Uterus (tissue), 2 donors: Measurements from ENCODE around the gene LPP.

Experiments
- POLR2A ChIP-seq, 2 donors: fragments of 450-650 bp; IDR thresholded peaks; one replicate each; pipeline ENCODE4 v1.6.1; 2016; ENCODE audit warnings: antibody characterized with exemption in 2 of 2, mild to moderate bottlenecking in 1 of 2, moderate library complexity in 1 of 2
- TF ChIP-seq, protein P1 (sequence below), 4 experiments: fragments of 200-600 bp in 2 of 4; fragments of 450-650 bp in 2 of 4; sonication (generic) in 2 of 4; IDR thresholded peaks; one replicate each; pipeline ENCODE4 v1.5.1; 2016 to 2019; ENCODE audit warnings: antibody characterized with exemption in 4 of 4, mild to moderate bottlenecking in 2 of 4, moderate library complexity in 1 of 4

- TF ChIP-seq POLR2A (IDR thresholded peaks at IDR 0.05) = no peak
- TF ChIP-seq, protein P1, sequence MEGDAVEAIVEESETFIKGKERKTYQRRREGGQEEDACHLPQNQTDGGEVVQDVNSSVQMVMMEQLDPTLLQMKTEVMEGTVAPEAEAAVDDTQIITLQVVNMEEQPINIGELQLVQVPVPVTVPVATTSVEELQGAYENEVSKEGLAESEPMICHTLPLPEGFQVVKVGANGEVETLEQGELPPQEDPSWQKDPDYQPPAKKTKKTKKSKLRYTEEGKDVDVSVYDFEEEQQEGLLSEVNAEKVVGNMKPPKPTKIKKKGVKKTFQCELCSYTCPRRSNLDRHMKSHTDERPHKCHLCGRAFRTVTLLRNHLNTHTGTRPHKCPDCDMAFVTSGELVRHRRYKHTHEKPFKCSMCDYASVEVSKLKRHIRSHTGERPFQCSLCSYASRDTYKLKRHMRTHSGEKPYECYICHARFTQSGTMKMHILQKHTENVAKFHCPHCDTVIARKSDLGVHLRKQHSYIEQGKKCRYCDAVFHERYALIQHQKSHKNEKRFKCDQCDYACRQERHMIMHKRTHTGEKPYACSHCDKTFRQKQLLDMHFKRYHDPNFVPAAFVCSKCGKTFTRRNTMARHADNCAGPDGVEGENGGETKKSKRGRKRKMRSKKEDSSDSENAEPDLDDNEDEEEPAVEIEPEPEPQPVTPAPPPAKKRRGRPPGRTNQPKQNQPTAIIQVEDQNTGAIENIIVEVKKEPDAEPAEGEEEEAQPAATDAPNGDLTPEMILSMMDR (IDR thresholded peaks at IDR 0.05) = no peak
Observed at GRCh38 chr3:188139466-188139865, 14.5 kb upstream of the LPP start.
